Spleen (tissue), 11 donors: Measurements from ENCODE around the gene XYLT1. TPM values are rescaled to one million over a fixed set of nuclear protein-coding genes. Genes with fewer than 3 reads are reported as not detected.

Experiments used
- DNase-seq: peaks from one replicate; pipeline ENCODE4 v3.0.0-alpha.2; 2020
- H3K27ac ChIP-seq, 8 donors: fragments of 200-600 bp; sonication (generic) in 7 of 8; 1 replicate in 4 of 8; 2 replicates in 4 of 8; pipeline versions ENCODE4 v1.5.0 to v1.8.0; 2016 to 2021; ENCODE audit warnings: inconsistent platforms in 4 of 8, mild to moderate bottlenecking in 4 of 8, moderate library complexity in 1 of 8
- H3K27me3 ChIP-seq, 7 donors: fragments of 200-600 bp; sonication (generic) in 6 of 7; replicated peaks in 1 of 7; 1 replicate in 4 of 7; 2 replicates in 3 of 7; pipeline versions ENCODE4 v1.5.0 to v1.8.0; 2016 to 2021; ENCODE audit warnings: inconsistent platforms in 3 of 7, mild to moderate bottlenecking in 1 of 7
- H3K36me3 ChIP-seq, 6 donors: fragments of 200-600 bp; sonication (generic) in 5 of 6; 1 replicate in 4 of 6; 2 replicates in 2 of 6; pipeline versions ENCODE4 v1.5.0 to v1.8.0; 2016 to 2021; ENCODE audit warnings: inconsistent platforms in 2 of 6
- H3K4me1 ChIP-seq, 6 donors: fragments of 200-600 bp; sonication (generic) in 5 of 6; 1 replicate in 3 of 6; 2 replicates in 3 of 6; pipeline versions ENCODE4 v1.5.0 to v1.8.0; 2016 to 2021; ENCODE audit warnings: inconsistent platforms in 3 of 6
- H3K4me3 ChIP-seq, 8 donors: fragments of 200-600 bp; sonication (generic) in 7 of 8; 1 replicate in 4 of 8; 2 replicates in 4 of 8; pipeline versions ENCODE4 v1.5.0 to v1.8.0; 2016 to 2021; ENCODE audit warnings: inconsistent platforms in 4 of 8, mild to moderate bottlenecking in 4 of 8, moderate library complexity in 2 of 8
- H3K9me3 ChIP-seq, 8 donors: fragments of 200-600 bp; sonication (generic) in 7 of 8; 1 replicate in 4 of 8; 2 replicates in 4 of 8; pipeline versions ENCODE4 v1.5.0 to v1.8.0; 2016 to 2021; ENCODE audit warnings: inconsistent platforms in 4 of 8
- CTCF ChIP-seq, 11 experiments: fragments of 200-600 bp in 7 of 11; fragments of 450-650 bp in 4 of 11; sonication (generic) in 4 of 11; IDR thresholded peaks in 8 of 11; conservative IDR thresholded peaks in 3 of 11; 1 replicate in 7 of 11; 2 replicates in 4 of 11; pipeline versions ENCODE4 v1.4.0 to v1.8.0; 2016 to 2021; ENCODE audit warnings: antibody characterized with exemption in 11 of 11, inconsistent platforms in 4 of 11, mild to moderate bottlenecking in 1 of 11
- POLR2A ChIP-seq, 3 donors: fragments of 450-650 bp; IDR thresholded peaks; one replicate each; pipeline ENCODE4 v1.5.1; 2017; ENCODE audit warnings: antibody characterized with exemption in 3 of 3, mild to moderate bottlenecking in 1 of 3
- POLR2AphosphoS5 ChIP-seq, 3 donors: sonication (generic); formaldehyde crosslinking; IDR thresholded peaks; one replicate each; pipeline ENCODE4 v1.5.1; 2017; ENCODE audit warnings: antibody characterized with exemption in 3 of 3
- WGBS, 5 donors: extraction: QIAGEN DNeasy Blood & Tissue Kit in 3 of 5; methylation state at CpG; one replicate each; pipeline versions ENCODE4 v1.1.5 to v1.1.7; 2013 to 2018; 5-methylcytosine and 5-hydroxymethylcytosine counted together
- intact Hi-C: fragments of 100-400 bp; cut with DNase I; formaldehyde crosslinking; loops from one replicate; pipeline ENCODE4 v1.15.0; 2023; ENCODE audit warnings: low total_unique reads
- polyA plus RNA-seq, 3 donors: library from polyadenylated mRNA; stranded (reverse); fragments of 200-250 nt; gene quantifications; one replicate each; pipeline ENCODE4 v1.2.1, GENCODE V29; 2013
- total RNA-seq, 7 donors: library from RNA; depleted of rRNA in 3 of 7; stranded (reverse); fragments of >200 nt in 3 of 7; fragmentation: NEBNext Ultra II Directional in 4 of 7; extraction: Animal tissue kit (Norgen Biotek cat#: 25700) in 4 of 7; gene quantifications; one replicate each; pipeline versions ENCODE4 v1.1.0 to v1.2.1, GENCODE V29; 2016 to 2021
- donor health status: healthy with polysubstance abuse.
- donor health status: DM: no; HTN: no; CAD: no; lungs with moderate emphysema.
- donor health status: DM: no; HTN: no; CAD: no.
- donor health status: Bipolar disorder and iron deficiency.
- donor health status: healthy.
- donor health status: DM: no; HTN: no; CAD: no.
- donor health status: DM: yes; HTN: yes; CAD: no.

XYLT1 gene
- total and polyA plus RNA-seq, 10 donors = 2.1 to 40.7 (median 23.5) TPM

- TF ChIP-seq CTCF (IDR thresholded peaks at IDR 0.05 in 8 of 11, conservative IDR thresholded peaks at IDR 0.05 in 3 of 11) (no peak), POLR2A (IDR thresholded peaks at IDR 0.05) (no peak), POLR2AphosphoS5 (IDR thresholded peaks at IDR 0.05) (no peak)
- Histone ChIP-seq H3K4me3 (no peak overlapping the region), H3K9me3 (no peaks in the 10 kb centered on the region), H3K27me3 (no peaks in the 10 kb centered on the region), H3K4me1 (peaks cover 0 to 47% (median 19%) of the 10 kb centered on the region in 6 donors), H3K27ac (no peak overlapping the region), H3K36me3 (no peaks in the 10 kb centered on the region)
- intact Hi-C loops = no loop called here
- whole genome bisulfite sequencing, 5 donors = 87 to 91% (median 89%) methylated on average over 5 of the region's 5 CpGs
- no peak for DNase-seq
Measured at GRCh38 chr16:17391715-17392114, 79.0 kb downstream of the XYLT1 start.

- no peak overlapping the region for H3K4me3 ChIP-seq
- H3K9me3 ChIP-seq = no peaks in the 10 kb centered on the region
- no peaks in the 10 kb centered on the region for H3K27me3 ChIP-seq
- H3K27ac ChIP-seq = no peak overlapping the region
- peaks cover 0 to 38% (median 9%) of the 10 kb centered on the region in 6 donors for H3K4me1 ChIP-seq
- 89 to 97% (median 94%) methylated on average over 4 of the region's 4 CpGs for WGBS, 5 donors
- DNase-seq = no peak
- TF ChIP-seq POLR2A (IDR thresholded peaks at IDR 0.05) = no peak
- no peak for TF ChIP-seq POLR2AphosphoS5 (IDR thresholded peaks at IDR 0.05)
- no peak for TF ChIP-seq CTCF (IDR thresholded peaks at IDR 0.05 in 8 of 11, conservative IDR thresholded peaks at IDR 0.05 in 3 of 11)
- intact Hi-C loops = no loop called here
- no peaks in the 10 kb centered on the region for H3K36me3 ChIP-seq
Measured at GRCh38 chr16:17389384-17389783, 81.4 kb downstream of the XYLT1 start.

DNA sequence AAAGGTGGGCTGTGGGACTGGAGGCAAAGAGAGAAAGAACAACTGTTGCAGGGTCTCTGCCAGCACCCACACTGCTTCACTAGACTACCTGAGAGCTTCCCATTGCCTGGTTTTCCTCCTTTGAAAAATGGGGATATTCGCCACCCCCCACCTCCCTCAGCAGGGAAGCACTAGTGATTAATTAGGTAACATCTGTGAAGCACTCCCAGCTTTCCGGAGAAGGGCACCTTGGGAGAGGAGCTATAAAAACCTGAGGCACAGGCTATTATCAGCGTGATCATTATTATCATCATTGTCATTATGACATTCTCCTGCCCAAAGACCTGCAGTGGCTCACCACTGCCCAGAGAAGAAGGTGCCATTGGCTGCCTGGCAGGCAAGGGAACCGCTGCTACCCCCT lies 83.5 kb downstream of the XYLT1 start:
- Histone ChIP-seq H3K9me3 (no peaks in the 10 kb centered on the region), H3K36me3 (no peaks in the 10 kb centered on the region), H3K27ac (no peak overlapping the region), H3K27me3 (no peaks in the 10 kb centered on the region), H3K4me3 (no peak overlapping the region), H3K4me1 (peaks cover 11 to 44% (median 21%) of the 10 kb centered on the region in 6 donors)
- no peak for DNase-seq
- intact Hi-C loops = no loop called here
- TF ChIP-seq POLR2A (IDR thresholded peaks at IDR 0.05) (no peak), CTCF (IDR thresholded peaks at IDR 0.05 in 8 of 11, conservative IDR thresholded peaks at IDR 0.05 in 3 of 11) (no peak), POLR2AphosphoS5 (IDR thresholded peaks at IDR 0.05) (no peak)
- WGBS, 5 donors = 91 to 99% (median 95%) methylated on average over 4 of the region's 4 CpGs

DNA sequence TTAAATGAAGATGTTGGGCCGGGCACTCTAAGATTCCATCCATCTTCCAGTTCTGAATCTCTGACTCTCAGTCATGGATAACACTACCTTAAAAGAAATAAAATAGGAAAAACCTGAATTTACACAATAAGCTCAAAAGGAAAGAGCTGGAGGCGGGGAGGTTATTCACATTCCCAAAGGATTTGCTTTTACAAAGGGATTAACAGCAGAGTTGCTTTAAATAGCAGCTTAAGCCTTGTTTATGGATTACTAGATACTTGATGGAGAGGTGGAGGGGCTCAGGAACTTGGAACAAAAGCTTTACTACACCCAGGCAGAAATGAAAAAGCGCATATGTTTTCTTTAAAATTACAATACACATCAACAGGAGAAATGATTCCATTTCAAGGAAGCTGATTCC lies 84.5 kb downstream of the XYLT1 start:
- no peak for DNase-seq
- no peak overlapping the region for H3K4me3 ChIP-seq
- H3K9me3 ChIP-seq = no peaks in the 10 kb centered on the region
- 61 to 93% (median 91%) methylated on average over 3 of the region's 3 CpGs for WGBS, 5 donors
- H3K27me3 ChIP-seq = no peaks in the 10 kb centered on the region
- no peak for TF ChIP-seq CTCF (IDR thresholded peaks at IDR 0.05 in 8 of 11, conservative IDR thresholded peaks at IDR 0.05 in 3 of 11)
- no peak for TF ChIP-seq POLR2AphosphoS5 (IDR thresholded peaks at IDR 0.05)
- TF ChIP-seq POLR2A (IDR thresholded peaks at IDR 0.05) = no peak
- intact Hi-C loops = no loop called here
- H3K27ac ChIP-seq = no peak overlapping the region
- H3K4me1 ChIP-seq = peaks cover 11 to 49% (median 24%) of the 10 kb centered on the region in 6 donors
- H3K36me3 ChIP-seq = no peaks in the 10 kb centered on the region
